Lower lobe of right lung (tissue), 2 donors: ENCODE results near the gene KLHL4. TPM values are rescaled to one million over a fixed set of nuclear protein-coding genes. Genes with fewer than 3 reads are reported as not detected.
"Not testable (repeated sequence)": the region's sequence is repeated elsewhere in the genome, so short reads cannot be mapped to it uniquely, and the experiment has no call there.

Experiments used
- ATAC-seq, 2 donors: fragments of 200-7000 bp; cut with Tn5 transposase; one replicate each; pipeline ENCODE4 v1.9.1; 2020 to 2022; ENCODE audit warnings: mild to moderate bottlenecking in 2 of 2, moderate library complexity in 2 of 2
- DNase-seq: peaks from one replicate; pipeline ENCODE4 v3.0.0-alpha.2; 2020
- H3K27ac ChIP-seq: fragments of 200-600 bp; one replicate; pipeline ENCODE4 v1.8.0; 2022
- H3K27me3 ChIP-seq: fragments of 200-600 bp; one replicate; pipeline ENCODE4 v1.8.0; 2022; ENCODE audit warnings: low read depth
- H3K36me3 ChIP-seq: fragments of 200-600 bp; one replicate; pipeline ENCODE4 v1.8.0; 2022; ENCODE audit warnings: mild to moderate bottlenecking
- H3K4me1 ChIP-seq: fragments of 200-600 bp; one replicate; pipeline ENCODE4 v1.8.0; 2022
- H3K4me3 ChIP-seq: fragments of 200-600 bp; one replicate; pipeline ENCODE4 v1.8.0; 2022; ENCODE audit warnings: mild to moderate bottlenecking
- H3K9me3 ChIP-seq: fragments of 200-600 bp; one replicate; pipeline ENCODE4 v1.8.0; 2022
- intact Hi-C: fragments of 100-400 bp; cut with DNase I; formaldehyde crosslinking; loops from one replicate; pipeline ENCODE4 v1.11.0; 2022
- total RNA-seq: library from RNA; stranded (reverse); fragmentation: NEBNext Ultra II Directional; extraction: Animal tissue kit (Norgen Biotek cat#: 25700); gene quantifications from one replicate; pipeline ENCODE4 v1.2.1, GENCODE V29; 2021
- TF ChIP-seq, protein P1 (sequence below): fragments of 200-600 bp; IDR thresholded peaks from one replicate; pipeline ENCODE4 v1.8.0; 2022; ENCODE audit warnings: antibody characterized with exemption, mild to moderate bottlenecking
- donor health status: DM: no; HTN: yes; CAD: no; lungs with severe emphysema.

KLHL4 gene
- total RNA-seq, 1 donor from 2014 or later = 1.6 TPM

DNA sequence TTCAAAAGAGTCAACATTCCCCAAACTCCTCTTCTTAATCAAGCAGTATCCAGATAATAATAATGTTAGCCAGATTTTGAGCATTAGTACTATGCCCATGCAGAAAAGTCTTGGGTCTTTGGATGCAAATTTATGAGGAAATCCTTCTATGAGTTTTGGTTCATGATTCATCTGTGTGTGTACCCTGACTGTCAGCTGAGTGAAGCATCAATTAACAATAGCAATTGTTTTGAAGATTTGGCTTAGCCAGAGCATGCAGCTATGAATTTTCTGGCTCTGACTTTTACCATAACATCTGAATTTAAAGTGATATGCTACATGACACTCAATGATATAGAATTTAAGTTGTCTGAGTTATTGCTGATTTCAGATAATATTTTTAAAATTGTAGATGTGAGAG, 145.8 kb downstream of the KLHL4 start:
- Histone ChIP-seq H3K4me3 (no peak overlapping the region), H3K36me3 (no peaks in the 10 kb centered on the region), H3K27ac (no peak overlapping the region), H3K27me3 (no peaks in the 10 kb centered on the region), H3K4me1 (no peaks in the 10 kb centered on the region), H3K9me3 (no peaks in the 10 kb centered on the region)
- intact Hi-C loops = no loop called here
- TF ChIP-seq, protein P1, sequence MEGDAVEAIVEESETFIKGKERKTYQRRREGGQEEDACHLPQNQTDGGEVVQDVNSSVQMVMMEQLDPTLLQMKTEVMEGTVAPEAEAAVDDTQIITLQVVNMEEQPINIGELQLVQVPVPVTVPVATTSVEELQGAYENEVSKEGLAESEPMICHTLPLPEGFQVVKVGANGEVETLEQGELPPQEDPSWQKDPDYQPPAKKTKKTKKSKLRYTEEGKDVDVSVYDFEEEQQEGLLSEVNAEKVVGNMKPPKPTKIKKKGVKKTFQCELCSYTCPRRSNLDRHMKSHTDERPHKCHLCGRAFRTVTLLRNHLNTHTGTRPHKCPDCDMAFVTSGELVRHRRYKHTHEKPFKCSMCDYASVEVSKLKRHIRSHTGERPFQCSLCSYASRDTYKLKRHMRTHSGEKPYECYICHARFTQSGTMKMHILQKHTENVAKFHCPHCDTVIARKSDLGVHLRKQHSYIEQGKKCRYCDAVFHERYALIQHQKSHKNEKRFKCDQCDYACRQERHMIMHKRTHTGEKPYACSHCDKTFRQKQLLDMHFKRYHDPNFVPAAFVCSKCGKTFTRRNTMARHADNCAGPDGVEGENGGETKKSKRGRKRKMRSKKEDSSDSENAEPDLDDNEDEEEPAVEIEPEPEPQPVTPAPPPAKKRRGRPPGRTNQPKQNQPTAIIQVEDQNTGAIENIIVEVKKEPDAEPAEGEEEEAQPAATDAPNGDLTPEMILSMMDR = no peak
- DNase-seq (no peak), ATAC-seq (no peak)

- TF ChIP-seq, protein P1 = peak; percentile 41
- no peak for DNase-seq
- Histone ChIP-seq H3K9me3 (no peaks in the 10 kb centered on the region), H3K4me3 (no peak overlapping the region), H3K4me1 (no peaks in the 10 kb centered on the region), H3K36me3 (no peaks in the 10 kb centered on the region), H3K27me3 (no peaks in the 10 kb centered on the region), H3K27ac (no peak overlapping the region)
- intact Hi-C loops = no loop called here
- peak in 1 of 2 donors; percentile 31 for ATAC-seq
Measured at GRCh38 chrX:87664381-87664780, 146.8 kb downstream of the KLHL4 start.

DNA sequence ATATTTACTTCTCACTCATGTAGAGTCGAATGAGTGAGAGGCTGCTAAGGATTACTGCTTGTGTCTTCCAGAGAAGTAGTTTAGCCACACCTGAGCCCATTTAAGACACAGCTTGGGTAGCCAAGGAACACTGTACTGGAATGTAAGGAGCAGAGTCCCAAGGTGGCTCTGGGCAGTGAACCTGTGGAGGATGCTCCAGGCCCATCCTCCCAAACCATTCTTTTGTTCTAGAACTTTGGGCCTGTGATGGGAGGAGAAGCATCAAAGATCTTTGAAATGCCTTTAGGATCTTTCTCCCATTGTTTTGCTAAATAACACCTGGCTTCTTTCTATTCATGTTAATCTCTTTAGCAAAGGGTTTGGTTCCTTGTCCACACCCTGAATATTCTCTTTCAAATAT, 162.2 kb downstream of the KLHL4 start:
- no peak overlapping the region for H3K27ac ChIP-seq
- DNase-seq = no peak
- intact Hi-C loops = no loop called here
- H3K36me3 ChIP-seq = no peaks in the 10 kb centered on the region
- no peaks in the 10 kb centered on the region for H3K4me1 ChIP-seq
- H3K4me3 ChIP-seq = no peak overlapping the region
- no peaks in the 10 kb centered on the region for H3K27me3 ChIP-seq
- no peak for ATAC-seq
- H3K9me3 ChIP-seq = no peaks in the 10 kb centered on the region
- TF ChIP-seq, protein P1 = no peak

DNA sequence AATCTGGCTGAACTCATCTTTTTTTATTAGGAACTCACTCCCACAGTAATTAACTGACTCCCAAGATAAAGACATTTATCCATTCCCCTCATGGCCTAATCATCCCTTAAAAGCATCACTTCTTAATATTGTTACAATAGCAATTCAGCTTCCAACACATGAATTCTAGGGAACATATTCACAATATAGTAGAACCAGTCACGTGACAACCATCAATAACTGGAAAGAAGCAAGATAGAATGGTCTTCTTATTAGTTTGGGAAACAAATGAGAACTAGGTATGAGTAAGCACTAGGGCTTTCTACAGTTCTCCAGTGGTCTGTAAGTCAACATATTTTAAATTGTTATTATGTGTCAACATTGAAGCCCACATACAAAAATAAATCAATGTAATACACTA, 170.1 kb downstream of the KLHL4 start:
- intact Hi-C loops = no loop called here
- ATAC-seq (no peak), DNase-seq (no peak)
- Histone ChIP-seq H3K9me3 (no peaks in the 10 kb centered on the region), H3K27me3 (no peaks in the 10 kb centered on the region), H3K4me3 (no peak overlapping the region), H3K27ac (no peak overlapping the region), H3K4me1 (no peaks in the 10 kb centered on the region), H3K36me3 (no peaks in the 10 kb centered on the region)
- TF ChIP-seq, protein P1 = no peak

DNA sequence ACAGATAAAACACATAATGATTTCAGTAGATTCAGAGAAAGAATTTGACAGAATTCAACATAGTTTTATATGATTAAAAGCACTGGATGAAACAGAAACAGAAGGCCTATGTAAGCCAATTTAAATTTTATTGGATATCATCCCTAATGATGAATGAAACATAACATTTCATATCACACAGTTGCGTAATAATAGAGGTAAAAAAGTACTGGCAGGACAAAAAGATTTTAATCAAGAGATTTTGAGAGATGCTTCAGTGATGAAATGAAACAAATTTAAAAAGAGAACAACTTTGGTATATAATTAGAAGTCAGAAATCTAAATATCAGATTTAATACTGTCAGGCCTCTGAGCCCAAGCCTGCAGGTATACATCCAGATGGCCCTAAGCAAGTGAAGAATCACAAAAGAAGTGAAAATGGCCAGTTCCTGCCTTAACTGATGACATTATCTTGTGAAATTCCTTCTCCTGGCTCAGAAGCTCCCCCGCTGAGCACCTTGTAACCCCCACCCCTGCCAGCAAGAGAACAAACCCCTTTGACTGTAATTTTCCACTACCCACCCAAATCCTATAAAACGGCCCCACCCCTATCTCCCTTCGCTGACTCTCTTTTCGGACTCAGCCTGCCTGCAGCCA, 170.6 kb downstream of the KLHL4 start:
- H3K4me3 ChIP-seq, intact Hi-C loops, ATAC-seq, H3K27ac ChIP-seq, H3K4me1 ChIP-seq, DNase-seq, H3K27me3 ChIP-seq, H3K36me3 ChIP-seq, H3K9me3 ChIP-seq: not testable (repeated sequence)

DNA sequence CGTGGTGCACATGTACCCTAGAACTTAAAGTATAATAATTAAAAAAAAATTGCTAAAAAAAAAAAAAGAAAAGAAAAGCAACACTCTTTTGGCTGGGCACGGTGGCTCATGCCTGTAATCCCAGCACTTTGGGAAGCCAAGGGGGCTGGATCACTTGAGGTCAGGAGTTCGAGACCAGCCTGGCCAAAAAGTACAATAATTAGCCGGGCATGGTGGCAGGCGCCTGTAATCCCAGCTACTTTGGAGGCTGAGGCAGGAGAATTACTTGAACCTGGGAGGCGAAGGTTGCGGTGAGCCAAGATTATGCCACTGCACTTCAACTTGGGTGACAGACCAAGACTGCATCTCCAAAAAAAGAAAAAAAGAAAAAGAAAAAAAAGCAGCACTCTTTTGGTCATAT, 171.6 kb downstream of the KLHL4 start:
- H3K4me1 ChIP-seq, H3K36me3 ChIP-seq, intact Hi-C loops, H3K27me3 ChIP-seq, H3K4me3 ChIP-seq, DNase-seq, ATAC-seq, H3K9me3 ChIP-seq, H3K27ac ChIP-seq: not testable (repeated sequence)

- H3K4me1 ChIP-seq = no peaks in the 10 kb centered on the region
- H3K27ac ChIP-seq = no peak overlapping the region
- no peaks in the 10 kb centered on the region for H3K9me3 ChIP-seq
- ATAC-seq = no peak
- no peaks in the 10 kb centered on the region for H3K36me3 ChIP-seq
- H3K27me3 ChIP-seq = no peaks in the 10 kb centered on the region
- H3K4me3 ChIP-seq = no peak overlapping the region
- no peak for DNase-seq
- intact Hi-C loops = no loop called here
- TF ChIP-seq, protein P1 = no peak
Measured at GRCh38 chrX:87693204-87693603, 175.6 kb downstream of the KLHL4 start.
